MM.1S (cell line): ENCODE results near the gene LAMA3.

Experiments used
- DNase-seq: peaks from one replicate; pipeline ENCODE4 v3.0.0-alpha.2; 2015
- H2AFZ ChIP-seq: fragments of 300-600 bp; sonication (generic); 2 replicates; pipeline ENCODE4 v1.6.0; 2016; ENCODE audit warnings: antibody characterized with exemption, low read length
- H3F3A ChIP-seq: fragments of 300-600 bp; sonication (generic); 2 replicates; pipeline ENCODE4 v1.6.1; 2016; ENCODE audit warnings: mild to moderate bottlenecking, antibody characterized with exemption, low read length, moderate library complexity, mixed read lengths; ENCODE audit not compliant: insufficient read depth
- H3K27ac ChIP-seq: fragments of 300-600 bp; sonication (generic); 2 replicates; pipeline ENCODE4 v1.5.1; 2016; ENCODE audit warnings: mild to moderate bottlenecking, low read length
- H3K27me3 ChIP-seq: fragments of 300-600 bp; sonication (generic); replicated peaks from 2 replicates; pipeline ENCODE4 v1.6.0; 2016; ENCODE audit warnings: low read length; ENCODE audit not compliant: insufficient read depth
- H3K36me3 ChIP-seq: fragments of 300-600 bp; sonication (generic); replicated peaks from 2 replicates; pipeline ENCODE4 v1.6.1; 2016; ENCODE audit warnings: mild to moderate bottlenecking, low read length, mixed read lengths; ENCODE audit not compliant: insufficient read depth
- H3K4me1 ChIP-seq: fragments of 300-600 bp; sonication (generic); 2 replicates; pipeline ENCODE4 v1.6.1; 2016; ENCODE audit warnings: low read length, mixed read lengths
- H3K4me2 ChIP-seq: fragments of 300-600 bp; sonication (generic); 2 replicates; pipeline ENCODE4 v1.6.0; 2016; ENCODE audit warnings: low read depth, low read length
- H3K4me3 ChIP-seq: fragments of 300-600 bp; sonication (generic); 2 replicates; pipeline ENCODE4 v1.5.1; 2016; ENCODE audit warnings: low read length, mixed read lengths
- H3K79me2 ChIP-seq: fragments of 300-600 bp; sonication (generic); 2 replicates; pipeline ENCODE4 v1.6.1; 2016; ENCODE audit warnings: mixed run types, low read length, mixed read lengths
- H3K9ac ChIP-seq: fragments of 300-600 bp; sonication (generic); 2 replicates; pipeline ENCODE4 v1.6.1; 2016; ENCODE audit warnings: low read length, mixed read lengths
- H3K9me2 ChIP-seq: fragments of 300-600 bp; sonication (generic); replicated peaks from 2 replicates; pipeline ENCODE4 v1.6.1; 2016; ENCODE audit warnings: mild to moderate bottlenecking, low read length, mixed read lengths; ENCODE audit not compliant: insufficient read depth
- H3K9me3 ChIP-seq: fragments of 300-600 bp; sonication (generic); replicated peaks from 2 replicates; pipeline ENCODE4 v1.6.1; 2016; ENCODE audit warnings: mild to moderate bottlenecking, low read length, mixed read lengths; ENCODE audit not compliant: insufficient read depth
- H4K20me1 ChIP-seq: fragments of 300-600 bp; sonication (generic); 2 replicates; pipeline ENCODE4 v1.6.1; 2016; ENCODE audit warnings: mild to moderate bottlenecking, low read length, moderate library complexity, mixed read lengths; ENCODE audit not compliant: insufficient read depth
- EZH2 ChIP-seq: fragments of 300-600 bp; sonication (generic); optimal IDR thresholded peaks from 2 replicates; pipeline ENCODE3; 2017; ENCODE audit warnings: low read depth, mild to moderate bottlenecking, antibody characterized with exemption, low read length, mixed read lengths
- EZH2phosphoT487 ChIP-seq: fragments of 300-600 bp; sonication (generic); IDR thresholded peaks from 2 replicates; pipeline ENCODE4 v1.6.1; 2018; ENCODE audit warnings: antibody characterized with exemption, low read length
- TF ChIP-seq, protein P1 (sequence below): fragments of 300-600 bp; sonication (generic); IDR thresholded peaks from 2 replicates; pipeline ENCODE4 v1.5.1; 2016; ENCODE audit warnings: antibody characterized with exemption, low read length, mixed read lengths

LAMA3 gene

DNA sequence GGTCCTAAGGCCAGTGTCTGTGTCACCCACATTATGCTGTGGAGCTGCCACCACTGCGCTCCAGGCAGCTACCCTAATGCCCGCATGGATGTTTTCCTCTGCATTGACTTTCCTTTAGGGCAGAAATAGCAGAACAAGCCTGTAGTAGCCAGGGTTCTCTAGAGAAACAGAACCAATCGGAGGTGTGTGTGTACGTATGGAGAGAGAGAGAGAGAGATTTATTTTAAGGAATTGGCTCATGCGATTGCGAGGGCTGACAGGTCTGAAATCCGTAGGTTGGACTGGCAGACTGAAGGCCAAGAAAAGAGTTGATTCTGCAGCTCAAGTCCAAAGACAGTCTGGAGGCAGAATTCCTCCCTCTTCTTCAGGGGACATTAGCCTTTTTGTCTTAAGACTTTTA is 110.3 kb downstream of the LAMA3 start:
- TF ChIP-seq EZH2phosphoT487 (no peak), EZH2 (no peak)
- TF ChIP-seq, protein P1, sequence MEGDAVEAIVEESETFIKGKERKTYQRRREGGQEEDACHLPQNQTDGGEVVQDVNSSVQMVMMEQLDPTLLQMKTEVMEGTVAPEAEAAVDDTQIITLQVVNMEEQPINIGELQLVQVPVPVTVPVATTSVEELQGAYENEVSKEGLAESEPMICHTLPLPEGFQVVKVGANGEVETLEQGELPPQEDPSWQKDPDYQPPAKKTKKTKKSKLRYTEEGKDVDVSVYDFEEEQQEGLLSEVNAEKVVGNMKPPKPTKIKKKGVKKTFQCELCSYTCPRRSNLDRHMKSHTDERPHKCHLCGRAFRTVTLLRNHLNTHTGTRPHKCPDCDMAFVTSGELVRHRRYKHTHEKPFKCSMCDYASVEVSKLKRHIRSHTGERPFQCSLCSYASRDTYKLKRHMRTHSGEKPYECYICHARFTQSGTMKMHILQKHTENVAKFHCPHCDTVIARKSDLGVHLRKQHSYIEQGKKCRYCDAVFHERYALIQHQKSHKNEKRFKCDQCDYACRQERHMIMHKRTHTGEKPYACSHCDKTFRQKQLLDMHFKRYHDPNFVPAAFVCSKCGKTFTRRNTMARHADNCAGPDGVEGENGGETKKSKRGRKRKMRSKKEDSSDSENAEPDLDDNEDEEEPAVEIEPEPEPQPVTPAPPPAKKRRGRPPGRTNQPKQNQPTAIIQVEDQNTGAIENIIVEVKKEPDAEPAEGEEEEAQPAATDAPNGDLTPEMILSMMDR, result no peak

DNA sequence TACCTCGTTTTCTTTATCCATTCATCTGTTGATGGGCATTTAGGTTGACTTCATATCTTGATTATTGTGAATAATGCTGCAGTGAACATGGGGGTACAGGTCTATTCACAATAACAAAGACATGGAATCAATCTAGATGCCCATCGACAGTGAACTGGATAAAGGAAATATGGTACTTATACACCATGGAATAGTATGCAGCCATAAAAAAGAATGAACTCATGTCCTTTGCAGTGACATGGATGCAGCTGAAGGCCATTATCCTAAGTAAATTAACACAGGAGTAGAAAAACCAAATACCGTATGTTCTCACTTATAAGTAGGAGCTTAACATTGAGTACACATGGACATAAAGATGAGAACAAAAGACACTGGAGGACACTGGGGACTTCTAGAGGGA is 111.6 kb downstream of the LAMA3 start:
- Histone ChIP-seq H2AFZ (no peak overlapping the region), H3F3A (no peaks in the 10 kb centered on the region), H3K9me2 (no peaks in the 10 kb centered on the region), H4K20me1 (no peaks in the 10 kb centered on the region), H3K79me2 (no peaks in the 10 kb centered on the region), H3K36me3 (no peaks in the 10 kb centered on the region), H3K9ac (no peak overlapping the region), H3K4me1 (no peaks in the 10 kb centered on the region), H3K27me3 (no peaks in the 10 kb centered on the region), H3K4me3 (no peak overlapping the region), H3K27ac (no peak overlapping the region), H3K4me2 (no peak overlapping the region), H3K9me3 (no peaks in the 10 kb centered on the region)
- TF ChIP-seq EZH2 (no peak), EZH2phosphoT487 (no peak)
- TF ChIP-seq, protein P1, result no peak
- DNase-seq, result no peak

More for the DNA sequence above, 110.3 kb downstream of the LAMA3 start:
- Histone ChIP-seq H3K4me1 (no peaks in the 10 kb centered on the region), H3K9ac (no peak overlapping the region), H2AFZ (no peak overlapping the region), H3K36me3 (no peaks in the 10 kb centered on the region), H4K20me1 (no peaks in the 10 kb centered on the region), H3K27ac (no peak overlapping the region), H3K27me3 (no peaks in the 10 kb centered on the region), H3K9me2 (no peaks in the 10 kb centered on the region), H3K9me3 (no peaks in the 10 kb centered on the region), H3K4me3 (no peak overlapping the region), H3K79me2 (no peaks in the 10 kb centered on the region), H3F3A (no peaks in the 10 kb centered on the region), H3K4me2 (no peak overlapping the region)
- no peak for DNase-seq

DNA sequence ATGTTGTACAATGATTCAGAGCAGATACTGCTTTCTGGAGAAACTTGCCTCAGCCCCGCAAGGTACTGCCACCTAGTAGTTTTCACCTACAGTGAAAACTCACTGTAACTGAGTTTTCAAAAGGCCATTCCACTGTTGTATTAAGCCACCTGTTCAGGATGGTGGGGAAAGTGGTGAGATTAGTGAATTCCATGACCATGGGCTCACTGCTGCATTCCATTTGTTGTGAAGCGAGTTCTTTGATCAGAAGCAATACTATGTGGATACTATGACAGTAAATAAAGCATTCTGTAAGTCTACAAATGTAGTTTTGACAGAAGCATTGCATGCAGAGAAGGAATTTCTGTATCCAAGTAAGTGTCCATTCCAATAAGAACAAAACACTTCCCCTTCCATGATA is 113.6 kb downstream of the LAMA3 start:
- no peak overlapping the region for H2AFZ ChIP-seq
- H3K4me2 ChIP-seq, result no peak overlapping the region
- no peaks in the 10 kb centered on the region for H4K20me1 ChIP-seq
- no peaks in the 10 kb centered on the region for H3K9me3 ChIP-seq
- H3F3A ChIP-seq, result no peaks in the 10 kb centered on the region
- DNase-seq, result no peak
- no peaks in the 10 kb centered on the region for H3K79me2 ChIP-seq
- no peak overlapping the region for H3K27ac ChIP-seq
- H3K36me3 ChIP-seq, result no peaks in the 10 kb centered on the region
- H3K9ac ChIP-seq, result no peak overlapping the region
- H3K27me3 ChIP-seq, result no peaks in the 10 kb centered on the region
- no peaks in the 10 kb centered on the region for H3K9me2 ChIP-seq
- no peak overlapping the region for H3K4me3 ChIP-seq
- H3K4me1 ChIP-seq, result no peaks in the 10 kb centered on the region
- TF ChIP-seq, protein P1, result no peak
- TF ChIP-seq EZH2 (no peak), EZH2phosphoT487 (no peak)
